Ovary (tissue), 9 donors: ENCODE measurements around the gene PEAK1. TPM values are rescaled to one million over a fixed set of nuclear protein-coding genes. Genes with fewer than 3 reads are reported as not detected.

Experiments used
- DNase-seq, 5 donors: peaks; one replicate each; pipeline ENCODE4 v3.0.0-alpha.2; 2019 to 2020
- H3K27ac ChIP-seq, 2 donors: fragments of 200-600 bp; one replicate each; pipeline versions ENCODE4 v1.5.1 to v1.8.0; 2019 to 2022
- H3K27me3 ChIP-seq: fragments of 200-600 bp; one replicate; pipeline ENCODE4 v1.8.0; 2022
- H3K36me3 ChIP-seq: fragments of 200-600 bp; sonication (generic); one replicate; pipeline ENCODE4 v1.5.1; 2019
- H3K4me1 ChIP-seq: one replicate; pipeline ENCODE4 v1.8.1; 2013; ENCODE audit warnings: mild to moderate bottlenecking, moderate library complexity; ENCODE audit not compliant: insufficient read depth
- H3K4me3 ChIP-seq: fragments of 200-600 bp; sonication (generic); one replicate; pipeline ENCODE4 v1.5.1; 2017
- H3K9me3 ChIP-seq, 2 donors: fragments of 200-600 bp in 1 of 2; sonication (generic) in 1 of 2; one replicate each; pipeline versions ENCODE4 v1.5.1 to v1.8.1; 2013 to 2019; ENCODE audit warnings: mild to moderate bottlenecking in 1 of 2, moderate library complexity in 1 of 2
- EP300 ChIP-seq: sonication (generic); formaldehyde crosslinking; IDR thresholded peaks from one replicate; pipeline ENCODE4 v1.6.1; 2017; ENCODE audit warnings: antibody characterized with exemption
- POLR2A ChIP-seq: fragments of 450-650 bp; IDR thresholded peaks from one replicate; pipeline ENCODE4 v1.6.1; 2017; ENCODE audit warnings: antibody characterized with exemption, mild to moderate bottlenecking, moderate library complexity
- WGBS, 3 donors: extraction: QIAGEN DNeasy Blood & Tissue Kit in 1 of 3; methylation state at CpG; one replicate each; pipeline versions ENCODE4 v1.1.5 to v1.1.7; 2013 to 2017; 5-methylcytosine and 5-hydroxymethylcytosine counted together
- intact Hi-C, 4 donors: fragments of 100-400 bp; cut with DNase I; formaldehyde crosslinking; loops; one replicate each; pipeline versions ENCODE4 v1.11.0 to v1.15.1; 2022 to 2023
- polyA plus RNA-seq, 2 donors: library from polyadenylated mRNA; stranded (reverse); fragments of 200-250 nt in 1 of 2; fragments of 350-450 nt in 1 of 2; fragmentation: Illumina TruSeq in 1 of 2; extraction: RNeasy Lipid Tissue Mini Kit (QIAGEN cat#74804) in 1 of 2; gene quantifications; one replicate each; pipeline ENCODE4 v1.2.3, GENCODE V29; 2013 to 2014
- total RNA-seq, 7 donors: library from RNA; depleted of rRNA in 2 of 7; stranded (reverse); fragments of >200 nt in 2 of 7; fragmentation: NEBNext Ultra II Directional in 3 of 7; extraction: Animal tissue kit (Norgen Biotek cat#: 25700) in 3 of 7; gene quantifications; one replicate each; pipeline versions ENCODE4 v1.1.0 to v1.2.4, GENCODE V29; 2016 to 2023
- TF ChIP-seq, protein P1 (sequence below), 3 donors: fragments of 450-650 bp in 2 of 3; fragments of 200-600 bp in 1 of 3; IDR thresholded peaks; one replicate each; pipeline versions ENCODE4 v1.5.1 to v1.8.0; 2016 to 2022; ENCODE audit warnings: antibody characterized with exemption in 3 of 3, mild to moderate bottlenecking in 1 of 3
- donor health status: DM: no; HTN: no; CAD: no; lungs with moderate emphysema.
- donor health status: DM: no; HTN: no; CAD: no.
- donor health status: Bipolar disorder and iron deficiency.
- donor health status: DM: yes; HTN: yes; CAD: no.
- donor health status: DM: no; HTN: no; CAD: no.
- donor health status: DM: yes; HTN: yes; CAD: no.

Gene PEAK1
- total and polyA plus RNA-seq, 9 donors: 6.6 to 48.4 (median 41.4) TPM

DNA sequence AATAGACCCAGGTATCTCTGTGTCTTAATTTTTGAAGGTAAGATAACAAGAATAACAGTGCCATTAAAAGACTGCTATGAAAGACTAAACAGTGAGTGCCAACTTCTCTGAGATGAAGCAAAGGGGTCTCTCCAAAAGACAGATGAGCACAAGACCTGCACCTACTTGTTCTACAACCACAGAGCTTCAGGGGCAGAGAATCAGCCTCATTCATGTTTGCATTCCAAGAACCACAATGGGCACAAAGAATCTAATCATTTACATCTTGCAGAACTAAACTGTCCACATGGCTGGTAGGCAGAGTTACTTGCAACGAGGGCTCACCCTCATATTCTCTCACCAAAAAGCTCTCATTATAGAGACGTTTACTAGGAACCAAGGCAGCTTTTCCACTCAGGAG lies 83.9 kb downstream of the PEAK1 start:
- H3K36me3 ChIP-seq: no peaks in the 10 kb centered on the region
- DNase-seq: no peak
- H3K9me3 ChIP-seq: no peaks in the 10 kb centered on the region
- WGBS, 3 donors: 95 to 100% (median 97%) methylated on average over 2 of the region's 2 CpGs
- no peak overlapping the region for H3K4me3 ChIP-seq
- no peaks in the 10 kb centered on the region for H3K27me3 ChIP-seq
- no peaks in the 10 kb centered on the region for H3K4me1 ChIP-seq
- no peak overlapping the region for H3K27ac ChIP-seq
- intact Hi-C loops: no loop called here
- TF ChIP-seq POLR2A (no peak), EP300 (no peak)
- TF ChIP-seq, protein P1, sequence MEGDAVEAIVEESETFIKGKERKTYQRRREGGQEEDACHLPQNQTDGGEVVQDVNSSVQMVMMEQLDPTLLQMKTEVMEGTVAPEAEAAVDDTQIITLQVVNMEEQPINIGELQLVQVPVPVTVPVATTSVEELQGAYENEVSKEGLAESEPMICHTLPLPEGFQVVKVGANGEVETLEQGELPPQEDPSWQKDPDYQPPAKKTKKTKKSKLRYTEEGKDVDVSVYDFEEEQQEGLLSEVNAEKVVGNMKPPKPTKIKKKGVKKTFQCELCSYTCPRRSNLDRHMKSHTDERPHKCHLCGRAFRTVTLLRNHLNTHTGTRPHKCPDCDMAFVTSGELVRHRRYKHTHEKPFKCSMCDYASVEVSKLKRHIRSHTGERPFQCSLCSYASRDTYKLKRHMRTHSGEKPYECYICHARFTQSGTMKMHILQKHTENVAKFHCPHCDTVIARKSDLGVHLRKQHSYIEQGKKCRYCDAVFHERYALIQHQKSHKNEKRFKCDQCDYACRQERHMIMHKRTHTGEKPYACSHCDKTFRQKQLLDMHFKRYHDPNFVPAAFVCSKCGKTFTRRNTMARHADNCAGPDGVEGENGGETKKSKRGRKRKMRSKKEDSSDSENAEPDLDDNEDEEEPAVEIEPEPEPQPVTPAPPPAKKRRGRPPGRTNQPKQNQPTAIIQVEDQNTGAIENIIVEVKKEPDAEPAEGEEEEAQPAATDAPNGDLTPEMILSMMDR (IDR thresholded peaks at IDR 0.05): no peak

DNA sequence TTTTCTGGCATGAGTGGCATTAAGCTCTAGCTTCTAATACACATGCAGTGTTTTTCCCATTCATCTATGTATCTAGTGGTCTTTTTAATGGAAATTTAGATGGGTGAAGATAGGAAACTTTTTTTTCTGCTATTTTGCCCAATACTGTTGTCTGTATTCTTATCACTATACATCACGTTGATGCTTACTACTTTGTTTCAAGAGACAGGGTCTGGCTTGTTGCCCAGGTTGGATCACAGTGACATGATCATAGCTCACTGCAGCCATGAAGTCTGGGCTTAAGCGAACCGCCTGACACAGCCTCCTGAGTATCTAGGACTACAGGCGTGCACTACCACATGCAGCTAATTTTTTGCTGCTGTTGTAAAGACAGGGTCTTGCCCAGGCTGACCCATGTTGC lies 84.6 kb downstream of the PEAK1 start:
- DNase-seq: no peak
- Histone ChIP-seq H3K4me3 (no peak overlapping the region), H3K36me3 (no peaks in the 10 kb centered on the region), H3K27ac (no peak overlapping the region), H3K9me3 (no peaks in the 10 kb centered on the region), H3K27me3 (no peaks in the 10 kb centered on the region), H3K4me1 (peaks cover 1% of the 10 kb centered on the region)
- intact Hi-C loops: no loop called here
- 75 to 80% (median 77%) methylated on average over 4 of the region's 4 CpGs for WGBS, 3 donors
- TF ChIP-seq POLR2A (no peak), EP300 (no peak)
- TF ChIP-seq, protein P1 (IDR thresholded peaks at IDR 0.05): no peak

- intact Hi-C loops: no loop called here
Measured at GRCh38 chr15:77333166-77333565, 86.7 kb downstream of the PEAK1 start.

DNA sequence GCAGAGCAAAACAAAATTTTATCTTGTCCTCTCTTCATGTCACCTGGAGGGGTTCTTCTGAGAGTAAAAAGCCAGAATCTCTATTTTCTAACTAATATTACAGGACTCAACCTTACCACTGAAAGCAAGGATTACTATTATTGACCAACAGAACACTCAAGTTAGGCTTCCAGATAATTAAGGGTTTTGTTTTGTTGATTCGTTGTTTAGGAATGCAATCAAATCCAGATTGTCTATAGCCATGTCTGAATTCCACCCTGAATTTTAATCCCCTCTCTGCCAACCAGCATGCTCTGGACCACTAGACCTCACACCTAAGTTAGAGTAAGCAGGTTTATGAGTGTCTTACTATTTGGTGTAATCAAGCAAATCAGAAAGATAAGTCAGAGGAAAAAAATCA lies 90.7 kb downstream of the PEAK1 start:
- no peak overlapping the region for H3K4me3 ChIP-seq
- H3K36me3 ChIP-seq: no peaks in the 10 kb centered on the region
- H3K4me1 ChIP-seq: peaks cover 5% of the 10 kb centered on the region
- no peak for TF ChIP-seq POLR2A
- TF ChIP-seq, protein P1 (IDR thresholded peaks at IDR 0.05): no peak
- TF ChIP-seq EP300: no peak
- 21 to 52% (median 25%) methylated on average over 1 of the region's 1 CpG for WGBS, 3 donors
- no peak overlapping the region for H3K27ac ChIP-seq
- no peak for DNase-seq
- no peaks in the 10 kb centered on the region for H3K9me3 ChIP-seq
- intact Hi-C loops: no loop called here
- H3K27me3 ChIP-seq: no peaks in the 10 kb centered on the region

More at GRCh38 chr15:77333166-77333565, 86.7 kb downstream of the PEAK1 start:
- Histone ChIP-seq H3K27ac (no peak overlapping the region), H3K36me3 (no peaks in the 10 kb centered on the region), H3K4me1 (peaks cover 3% of the 10 kb centered on the region), H3K27me3 (no peaks in the 10 kb centered on the region), H3K4me3 (no peak overlapping the region), H3K9me3 (no peaks in the 10 kb centered on the region)
- no peak for DNase-seq
- WGBS, 3 donors: 44 to 82% (median 75%) methylated on average over 2 of the region's 2 CpGs
- no peak for TF ChIP-seq POLR2A
- no peak for TF ChIP-seq EP300
- TF ChIP-seq, protein P1 (IDR thresholded peaks at IDR 0.05): no peak
